Spinal cord (tissue), 10 donors: ENCODE results near the gene KCNQ1. TPM values are rescaled to one million over a fixed set of nuclear protein-coding genes. Genes with fewer than 3 reads are reported as not detected.
A peak's percentile ranks its signal among the peaks of the same experiment; 100 is the strongest.

Source experiments
- DNase-seq, 6 donors: peaks; one replicate each; pipeline versions ENCODE4 v3.0.0 to v3.0.0-alpha.2; 2013 to 2015; ENCODE audit warnings: low spot score in 6 of 6, low read depth in 4 of 6
- H3K27ac ChIP-seq: one replicate; pipeline ENCODE4 v1.5.1; 2013; ENCODE audit warnings: low read depth, low read length, control low read depth
- H3K27me3 ChIP-seq: one replicate; pipeline ENCODE4 v1.6.1; 2013; ENCODE audit warnings: low read length; ENCODE audit not compliant: control insufficient read depth, insufficient read depth
- H3K36me3 ChIP-seq: one replicate; pipeline ENCODE4 v1.6.1; 2013; ENCODE audit warnings: low read length; ENCODE audit not compliant: control insufficient read depth, insufficient read depth
- H3K4me1 ChIP-seq: one replicate; pipeline ENCODE4 v1.6.1; 2013; ENCODE audit warnings: low read length; ENCODE audit not compliant: control insufficient read depth, insufficient read depth
- H3K4me3 ChIP-seq: one replicate; pipeline ENCODE4 v1.5.1; 2013; ENCODE audit warnings: low read depth, low read length, control low read depth
- H3K9me3 ChIP-seq: one replicate; pipeline ENCODE4 v1.6.1; 2013; ENCODE audit warnings: low read length; ENCODE audit not compliant: control insufficient read depth, insufficient read depth
- WGBS: methylation state at CpG from one replicate; pipeline ENCODE4 v1.1.5; 2013; ENCODE audit warnings: missing lambda C conversion rate; ENCODE audit not compliant: insufficient coverage; 5-methylcytosine and 5-hydroxymethylcytosine counted together
- polyA plus RNA-seq, 2 donors: library from polyadenylated mRNA; unstranded; fragments of 120-200 nt; gene quantifications; one replicate each; pipeline ENCODE4 v1.2.1, GENCODE V29; 2013; ENCODE audit not compliant: insufficient read length in 2 of 2
- total RNA-seq, 2 donors: library from RNA; depleted of rRNA in 1 of 2; stranded (reverse); fragments of 120-200 nt in 1 of 2; fragments of >200 nt in 1 of 2; gene quantifications; one replicate each; pipeline versions ENCODE4 v1.2.3 to v1.2.4, GENCODE V29; 2013 to 2014
- donor health status: healthy.

The KCNQ1 gene
- total and polyA plus RNA-seq, 4 donors: 0.83 to 3.1 (median 2.1) TPM

DNA sequence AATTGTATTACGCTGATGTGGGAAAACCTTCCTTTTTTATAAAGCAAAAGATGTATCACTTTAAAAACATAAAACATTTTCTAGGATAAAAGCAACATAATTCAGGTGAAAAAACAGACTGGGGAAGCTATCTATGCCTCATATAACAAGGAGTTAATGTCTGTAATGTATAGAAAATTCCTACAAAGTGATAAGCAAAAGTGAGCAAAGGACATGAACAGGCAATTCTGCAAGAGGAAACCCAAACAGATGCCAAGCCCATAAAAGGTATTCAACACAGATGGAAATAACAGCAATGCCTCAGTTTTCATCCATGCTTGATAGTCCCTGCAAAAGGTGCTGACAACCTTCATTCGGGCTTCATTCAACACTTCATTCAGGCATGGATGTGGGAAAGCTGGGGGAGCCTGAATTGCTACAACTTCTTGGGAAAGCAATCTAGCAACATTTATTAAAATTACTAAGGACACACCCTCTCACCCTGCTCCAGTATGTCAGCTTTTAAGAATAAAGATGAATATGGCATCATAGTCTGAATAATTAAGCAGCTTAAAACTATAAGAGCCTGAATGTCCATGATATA lies 215.6 kb downstream of the KCNQ1 start:
- Histone ChIP-seq H3K4me1 (peaks cover 5% of the 10 kb centered on the region), H3K9me3 (peaks cover 10% of the 10 kb centered on the region), H3K27me3 (no peaks in the 10 kb centered on the region), H3K4me3 (no peak overlapping the region), H3K36me3 (peaks cover 12% of the 10 kb centered on the region), H3K27ac (no peak overlapping the region)
- no peak for DNase-seq
- WGBS: no CpG with 5 or more reads among the region's 2 CpGs

DNA sequence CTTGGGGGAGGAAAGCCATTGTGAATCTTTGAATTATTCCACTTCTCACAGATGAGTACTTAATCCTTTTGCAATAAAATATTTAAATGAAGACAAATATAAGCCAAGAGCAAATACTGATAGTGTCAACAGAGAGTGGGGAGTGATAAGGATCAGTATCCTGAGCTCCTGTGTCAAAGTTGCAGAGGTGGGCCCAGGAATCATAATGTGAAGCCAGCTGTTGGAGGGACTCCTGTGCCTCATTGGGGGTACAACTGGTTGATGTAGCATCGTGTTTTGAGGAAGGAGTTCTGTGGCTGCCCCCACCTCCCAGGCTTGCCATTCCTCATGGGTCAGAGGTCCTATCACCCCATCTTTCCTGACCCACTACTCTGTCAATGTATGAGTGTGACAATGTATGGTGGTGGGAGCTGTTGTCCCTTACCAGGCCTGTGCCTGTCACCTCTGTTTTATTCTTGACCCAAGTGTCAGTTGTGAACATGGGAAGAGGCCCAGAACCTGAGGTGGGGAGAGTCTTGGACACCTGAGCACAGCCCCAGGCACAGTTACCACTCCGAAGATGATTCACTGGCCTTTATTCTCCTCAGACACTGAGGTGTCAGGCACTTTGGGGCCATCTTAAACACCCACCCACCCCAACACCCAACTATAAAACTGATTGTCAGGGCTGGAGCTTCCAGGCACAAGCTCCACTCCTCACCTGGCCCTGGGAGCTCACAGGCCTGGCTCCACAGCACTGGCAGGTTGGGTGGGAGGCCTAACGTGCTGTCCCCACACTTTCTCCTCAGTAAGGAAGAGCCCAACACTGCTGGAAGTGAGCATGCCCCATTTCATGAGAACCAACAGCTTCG lies 216.6 kb downstream of the KCNQ1 start:
- 95% methylated on average over 3 of the region's 4 CpGs for WGBS
- Histone ChIP-seq H3K27ac (no peak overlapping the region), H3K4me3 (no peak overlapping the region), H3K4me1 (peaks cover 8% of the 10 kb centered on the region), H3K36me3 (peaks cover 12% of the 10 kb centered on the region), H3K9me3 (peaks cover 9% of the 10 kb centered on the region), H3K27me3 (no peaks in the 10 kb centered on the region)
- no peak for DNase-seq

- no peaks in the 10 kb centered on the region for H3K27me3 ChIP-seq
- peaks cover 9% of the 10 kb centered on the region for H3K9me3 ChIP-seq
- peaks cover 13% of the 10 kb centered on the region for H3K36me3 ChIP-seq
- peaks cover 8% of the 10 kb centered on the region for H3K4me1 ChIP-seq
- H3K27ac ChIP-seq: no peak overlapping the region
- no peak for DNase-seq
- no peak overlapping the region for H3K4me3 ChIP-seq
- WGBS: 94% methylated on average over 5 of the region's 5 CpGs
These were observed 217.2 kb downstream of the KCNQ1 start for GRCh38 chr11:2662024-2662312.

DNA sequence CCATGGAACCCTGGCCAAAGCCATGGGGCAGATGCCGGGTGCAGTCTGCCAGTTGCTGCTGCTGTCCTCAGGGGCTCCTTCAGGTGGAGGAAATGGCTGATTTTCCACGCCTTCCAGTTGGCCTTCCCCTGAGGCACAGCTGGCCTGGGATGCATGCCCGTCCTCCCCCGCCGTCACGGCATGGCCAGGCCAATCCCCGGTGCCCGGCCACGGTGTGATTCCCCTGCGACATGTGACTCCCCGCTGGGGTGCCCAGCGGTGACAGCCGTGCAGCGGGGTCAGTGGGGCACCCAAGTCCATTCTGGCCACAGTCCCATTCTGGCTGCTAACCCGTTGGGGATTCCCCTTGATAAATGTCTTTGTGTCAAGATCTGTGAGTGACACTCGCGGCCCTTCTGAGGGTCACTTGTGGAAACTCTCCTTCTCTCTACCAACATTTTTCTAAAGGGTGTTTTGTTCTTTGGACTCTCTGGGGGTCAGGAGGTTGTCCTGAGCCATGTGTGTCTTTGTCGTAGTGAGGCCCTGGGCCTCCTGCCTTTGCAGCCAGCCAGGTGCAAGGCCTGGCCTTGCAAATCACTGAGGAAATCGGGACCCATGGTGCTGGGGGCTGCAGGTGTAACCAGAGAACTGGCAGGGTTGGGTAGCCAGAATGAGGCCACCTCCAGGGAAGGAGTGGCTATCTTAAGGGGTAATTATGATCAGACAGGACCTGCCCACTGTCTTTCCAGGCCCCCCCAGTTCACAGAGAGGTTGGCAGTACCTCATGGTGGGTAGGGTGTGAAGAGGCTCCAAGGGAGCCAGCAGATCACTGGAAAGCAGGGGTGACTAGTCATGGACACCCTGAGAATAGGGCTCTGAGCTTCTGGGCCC lies 217.9 kb downstream of the KCNQ1 start:
- no peak for DNase-seq
- Histone ChIP-seq H3K27me3 (no peaks in the 10 kb centered on the region), H3K27ac (no peak overlapping the region), H3K4me3 (no peak overlapping the region), H3K4me1 (peaks cover 8% of the 10 kb centered on the region), H3K36me3 (peaks cover 14% of the 10 kb centered on the region), H3K9me3 (peaks cover 9% of the 10 kb centered on the region)
- WGBS: 84% methylated on average over 16 of the region's 19 CpGs

- Histone ChIP-seq H3K4me1 (peaks cover 8% of the 10 kb centered on the region), H3K27ac (no peak overlapping the region), H3K27me3 (no peaks in the 10 kb centered on the region), H3K36me3 (peaks cover 14% of the 10 kb centered on the region), H3K9me3 (peaks cover 9% of the 10 kb centered on the region), H3K4me3 (no peak overlapping the region)
- no peak for DNase-seq
- WGBS: 100% methylated on average over 2 of the region's 2 CpGs
These were observed 218.7 kb downstream of the KCNQ1 start for GRCh38 chr11:2663506-2663905.

GRCh38 chr11:2663915-2664314 lies 219.1 kb downstream of the KCNQ1 start:
- peaks cover 8% of the 10 kb centered on the region for H3K4me1 ChIP-seq
- no peaks in the 10 kb centered on the region for H3K27me3 ChIP-seq
- no peak for DNase-seq
- peaks cover 9% of the 10 kb centered on the region for H3K9me3 ChIP-seq
- no peak overlapping the region for H3K4me3 ChIP-seq
- no peak overlapping the region for H3K27ac ChIP-seq
- peaks cover 14% of the 10 kb centered on the region for H3K36me3 ChIP-seq

GRCh38 chr11:2664376-2664775 lies 219.6 kb downstream of the KCNQ1 start:
- Histone ChIP-seq H3K27ac (no peak overlapping the region), H3K36me3 (peaks cover 14% of the 10 kb centered on the region), H3K4me1 (peaks cover 8% of the 10 kb centered on the region), H3K4me3 (no peak overlapping the region), H3K9me3 (peaks cover 9% of the 10 kb centered on the region), H3K27me3 (no peaks in the 10 kb centered on the region)
- DNase-seq: no peak
- WGBS: 97% methylated on average over 7 of the region's 9 CpGs

- Histone ChIP-seq H3K27ac (no peak overlapping the region), H3K9me3 (peaks cover 9% of the 10 kb centered on the region), H3K36me3 (peaks cover 14% of the 10 kb centered on the region), H3K4me1 (peaks cover 8% of the 10 kb centered on the region), H3K4me3 (no peak overlapping the region), H3K27me3 (no peaks in the 10 kb centered on the region)
- DNase-seq: peak in 1 of 6 donors; percentile 35
- 88% methylated on average over 14 of the region's 14 CpGs for WGBS
These were observed 220.2 kb downstream of the KCNQ1 start for GRCh38 chr11:2664791-2665525.
